ENCODE measurements around the gene TSSK2.

TSSK2 gene

GRCh38 chr22:19125011-19125410 is 6.1 kb upstream of the TSSK2 start:
- DNase-seq (ENCODE audit: low spot score): no peak

- DNase-seq (ENCODE audit: low spot score): no peak
These were observed 5.4 kb upstream of the TSSK2 start for GRCh38 chr22:19125474-19126308.

GRCh38 chr22:19126309-19127273 is 4.5 kb upstream of the TSSK2 start:
- no peak for DNase-seq (ENCODE audit: low spot score)

GRCh38 chr22:19127329-19128008 is 3.6 kb upstream of the TSSK2 start:
- no peak for DNase-seq (ENCODE audit: low spot score)

GRCh38 chr22:19128009-19128401 is 3.1 kb upstream of the TSSK2 start:
- no peak for DNase-seq (ENCODE audit: low spot score)

GRCh38 chr22:19128946-19129727 is 2.0 kb upstream of the TSSK2 start:
- DNase-seq (ENCODE audit: low spot score): no peak

GRCh38 chr22:19129871-19130270 is 1.2 kb upstream of the TSSK2 start:
- no peak for DNase-seq (ENCODE audit: low spot score)

- DNase-seq (ENCODE audit: low spot score): no peak
These were observed 542 bp downstream of the TSSK2 start for GRCh38 chr22:19131685-19132015.

- no peak for DNase-seq (ENCODE audit: low spot score)
These were observed 1.0 kb downstream of the TSSK2 start for GRCh38 chr22:19132153-19132552.

GRCh38 chr22:19132693-19133400 is 1.7 kb downstream of the TSSK2 start:
- no peak for DNase-seq (ENCODE audit: low spot score)

GRCh38 chr22:19133561-19133960 is 2.5 kb downstream of the TSSK2 start:
- DNase-seq (ENCODE audit: low spot score): no peak

GRCh38 chr22:19134176-19134831 is 3.2 kb downstream of the TSSK2 start:
- DNase-seq (ENCODE audit: low spot score): no peak

GRCh38 chr22:19134874-19135273 is 3.8 kb downstream of the TSSK2 start:
- no peak for DNase-seq (ENCODE audit: low spot score)

GRCh38 chr22:19136915-19137314 is 5.8 kb downstream of the TSSK2 start:
- no peak for DNase-seq (ENCODE audit: low spot score)

GRCh38 chr22:19137384-19138216 is 6.5 kb downstream of the TSSK2 start:
- DNase-seq (ENCODE audit: low spot score): no peak

GRCh38 chr22:19138217-19139000 is 7.3 kb downstream of the TSSK2 start:
- DNase-seq (ENCODE audit: low spot score): no peak

GRCh38 chr22:19139001-19139356 is 7.9 kb downstream of the TSSK2 start:
- DNase-seq (ENCODE audit: low spot score): no peak

GRCh38 chr22:19139974-19140373 is 8.9 kb downstream of the TSSK2 start:
- no peak for DNase-seq (ENCODE audit: low spot score)

GRCh38 chr22:19142394-19142793 is 11.3 kb downstream of the TSSK2 start:
- DNase-seq (ENCODE audit: low spot score): no peak

Data from CD4-positive, alpha-beta T cell treated with Interleukin-2 at 100 ng/mL for 4 hours (primary cell).